ENCODE results near the gene COQ10A. TPM values are rescaled to one million over a fixed set of nuclear protein-coding genes. Genes with fewer than 3 reads are reported as not detected.
A peak's percentile ranks its signal among the peaks of the same experiment; 100 is the strongest.

COQ10A gene
- total RNA-seq (2013), result 4.5 TPM
- polyA plus RNA-seq (10 to 100 TPM in 1 of 3 donors, 1 to 10 TPM in 2; 1.7 to 13.5 (median 2.0) TPM), polyA minus RNA-seq (1.5 and 3.0 TPM in 2 replicates), total RNA-seq (4.3 to 12.7 (median 5.4) reads per million in 11 experiments)

DNA sequence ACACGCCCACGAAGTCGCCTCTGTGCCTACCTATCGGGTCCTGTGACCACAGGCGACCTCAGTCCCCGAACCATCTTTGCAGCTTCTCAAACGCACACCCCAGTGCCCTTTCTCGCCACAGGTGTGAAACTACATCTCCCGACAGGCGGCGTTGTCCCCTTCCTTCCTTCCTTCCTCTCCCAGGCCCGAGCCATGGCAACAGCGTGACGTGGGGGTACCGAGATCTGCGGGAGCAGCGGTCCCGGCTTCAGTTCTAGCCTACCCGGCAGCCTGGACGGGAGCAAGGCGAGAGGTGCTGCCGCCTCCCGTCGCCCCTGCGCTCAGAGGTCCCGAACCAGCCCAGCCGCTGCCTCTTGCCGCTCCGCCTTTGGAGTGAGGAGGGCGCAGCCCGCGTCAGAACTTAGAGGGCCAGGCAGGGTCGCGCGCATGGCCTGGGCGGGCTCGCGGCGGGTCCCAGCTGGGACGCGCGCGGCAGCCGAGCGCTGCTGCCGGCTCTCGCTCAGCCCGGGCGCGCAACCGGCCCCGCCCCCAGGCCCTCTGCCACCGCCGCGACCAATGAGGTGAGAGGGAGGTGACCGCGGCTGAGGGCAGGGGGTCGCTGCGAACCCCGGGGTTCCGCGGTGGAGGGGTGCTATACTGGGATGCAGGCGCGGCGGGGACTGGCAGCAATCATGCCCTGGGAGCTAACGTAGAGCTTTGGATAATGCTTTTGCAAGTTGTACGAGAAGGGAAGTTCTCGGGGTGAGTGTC is at the start of gene COQ10A:
Gene COQ10A, plus strand, starts transcription at position 250 of the 750 bp plus-strand sequence. Its CDS starts 177 bp downstream, at position 427.
- under 1% methylated on average over 64 of the region's 68 CpGs for WGBS (ENCODE audit: insufficient coverage)
- H3K9me3 Mint-ChIP-seq, result no peaks in the 10 kb centered on the region

More for the DNA sequence above, at the start of gene COQ10A:
- H3K9me3 ChIP-seq (replicated peaks in 1 of 2; ENCODE audit: control insufficient read depth in 1 of 2, insufficient read depth in 1 of 2, low read length in 2 of 2), result no peaks in the 10 kb centered on the region
- no peaks in the 10 kb centered on the region for H3K27me3 ChIP-seq (ENCODE audit: control insufficient read depth in 2 of 2, insufficient read depth in 2 of 2, low read length in 2 of 2)
- peak within 1 kb of the TSS; percentile 87 to 95 for H3K4me3 Mint-ChIP-seq
- no peaks in the 10 kb centered on the region for H4K20me1 ChIP-seq (ENCODE audit: insufficient read depth, low read length)
- TF ChIP-seq CTCF (IDR thresholded peaks at IDR 0.05), result peak; percentile 81
- H3K36me3 Mint-ChIP-seq, result peaks cover 15 to 20% of the 10 kb centered on the region in 2 donors
- intact Hi-C loops (cut with micrococcal nuclease), result no loop called here
- no peaks in the 10 kb centered on the region for H3K79me2 ChIP-seq (ENCODE audit: insufficient read depth, low read length)
- peak; percentile 67 to 82 (median 78) for DNase-seq
- peaks cover 20% of the 10 kb centered on the region for H3K4me1 Mint-ChIP-seq
- peak within 1 kb of the TSS; percentile 80 to 94 (median 84) for H3K27ac Mint-ChIP-seq
- H3K4me3 ChIP-seq (replicated peaks in 1 of 3; ENCODE audit: low read depth in 2 of 3, low read length in 3 of 3), result peak within 1 kb of the TSS; percentile 66 to 92 (median 85)
- peaks cover 15 to 21% of the 10 kb centered on the region in 2 donors for H3K4me1 ChIP-seq (ENCODE audit: control insufficient read depth in 1 of 2, insufficient read depth in 2 of 2, low read length in 2 of 2)
- H3K9ac ChIP-seq (ENCODE audit: insufficient read depth, low read length, poor library complexity, severe bottlenecking), result peak within 1 kb of the TSS; percentile 67
- peak within 1 kb of the TSS; percentile 93 for H3K4me2 ChIP-seq (replicated peaks; ENCODE audit: extremely low read depth, low read length, poor library complexity, severe bottlenecking)
- peaks cover 0 to 2% (median 1%) of the 10 kb centered on the region in 3 donors for H3K27me3 Mint-ChIP-seq (ENCODE audit: low read depth in 3 of 3)
- H3K27ac ChIP-seq (ENCODE audit: low read depth in 1 of 2, low read length in 2 of 2), result peak within 1 kb of the TSS; percentile 79 to 82
- peak within 1 kb of the TSS; percentile 94 for H2AFZ ChIP-seq (ENCODE audit: insufficient read depth, low read depth, low read length, poor library complexity, severe bottlenecking)
- H3K36me3 ChIP-seq (replicated peaks in 1 of 2; ENCODE audit: control insufficient read depth in 1 of 2, insufficient read depth in 2 of 2, low read length in 2 of 2), result peaks cover 16 to 20% of the 10 kb centered on the region in 2 donors
